ENCODE measurements around the gene NOX5. TPM values are rescaled to one million over a fixed set of nuclear protein-coding genes. Genes with fewer than 3 reads are reported as not detected.

The NOX5 gene
- total RNA-seq, 1 donor from 2014 or later = 0.14 TPM

GRCh38 chr15:68979006-68979405 lies 35.5 kb upstream of the NOX5 start:
- Histone ChIP-seq H3K27ac (no peak overlapping the region), H3K4me1 (no peaks in the 10 kb centered on the region), H3K9me3 (no peaks in the 10 kb centered on the region), H3K27me3 (no peaks in the 10 kb centered on the region), H3K4me3 (no peak overlapping the region), H3K36me3 (no peaks in the 10 kb centered on the region)
- TF ChIP-seq, protein P1, sequence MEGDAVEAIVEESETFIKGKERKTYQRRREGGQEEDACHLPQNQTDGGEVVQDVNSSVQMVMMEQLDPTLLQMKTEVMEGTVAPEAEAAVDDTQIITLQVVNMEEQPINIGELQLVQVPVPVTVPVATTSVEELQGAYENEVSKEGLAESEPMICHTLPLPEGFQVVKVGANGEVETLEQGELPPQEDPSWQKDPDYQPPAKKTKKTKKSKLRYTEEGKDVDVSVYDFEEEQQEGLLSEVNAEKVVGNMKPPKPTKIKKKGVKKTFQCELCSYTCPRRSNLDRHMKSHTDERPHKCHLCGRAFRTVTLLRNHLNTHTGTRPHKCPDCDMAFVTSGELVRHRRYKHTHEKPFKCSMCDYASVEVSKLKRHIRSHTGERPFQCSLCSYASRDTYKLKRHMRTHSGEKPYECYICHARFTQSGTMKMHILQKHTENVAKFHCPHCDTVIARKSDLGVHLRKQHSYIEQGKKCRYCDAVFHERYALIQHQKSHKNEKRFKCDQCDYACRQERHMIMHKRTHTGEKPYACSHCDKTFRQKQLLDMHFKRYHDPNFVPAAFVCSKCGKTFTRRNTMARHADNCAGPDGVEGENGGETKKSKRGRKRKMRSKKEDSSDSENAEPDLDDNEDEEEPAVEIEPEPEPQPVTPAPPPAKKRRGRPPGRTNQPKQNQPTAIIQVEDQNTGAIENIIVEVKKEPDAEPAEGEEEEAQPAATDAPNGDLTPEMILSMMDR (IDR thresholded peaks at IDR 0.05) = no peak
- DNase-seq (no peak), ATAC-seq (no peak)
- intact Hi-C loops (cut with DNase I) = no loop called here

DNA sequence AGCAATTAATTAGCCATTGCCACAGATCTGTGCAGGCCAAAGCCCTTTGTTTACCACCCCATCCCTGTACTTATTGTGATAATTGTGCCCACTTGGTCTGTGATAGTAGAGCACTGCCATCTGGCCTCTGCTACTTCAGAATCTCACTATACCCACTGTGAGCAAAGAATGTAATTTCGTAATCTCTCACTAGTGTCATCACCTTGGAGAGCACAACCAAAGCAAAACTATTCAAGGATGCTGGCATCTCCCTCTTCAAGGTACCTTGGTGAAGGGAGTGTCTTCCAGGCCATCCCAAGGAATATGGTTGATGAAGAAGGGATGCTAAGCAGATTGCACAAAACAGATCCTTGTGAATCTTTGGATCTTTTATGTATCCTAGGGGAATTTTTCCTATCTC lies 34.7 kb upstream of the NOX5 start:
- Histone ChIP-seq H3K4me1 (no peaks in the 10 kb centered on the region), H3K27ac (no peak overlapping the region), H3K4me3 (no peak overlapping the region), H3K36me3 (no peaks in the 10 kb centered on the region), H3K9me3 (no peaks in the 10 kb centered on the region), H3K27me3 (no peaks in the 10 kb centered on the region)
- DNase-seq (no peak), ATAC-seq (no peak)
- intact Hi-C loops (cut with DNase I) = no loop called here
- TF ChIP-seq, protein P1 (IDR thresholded peaks at IDR 0.05) = no peak

DNA sequence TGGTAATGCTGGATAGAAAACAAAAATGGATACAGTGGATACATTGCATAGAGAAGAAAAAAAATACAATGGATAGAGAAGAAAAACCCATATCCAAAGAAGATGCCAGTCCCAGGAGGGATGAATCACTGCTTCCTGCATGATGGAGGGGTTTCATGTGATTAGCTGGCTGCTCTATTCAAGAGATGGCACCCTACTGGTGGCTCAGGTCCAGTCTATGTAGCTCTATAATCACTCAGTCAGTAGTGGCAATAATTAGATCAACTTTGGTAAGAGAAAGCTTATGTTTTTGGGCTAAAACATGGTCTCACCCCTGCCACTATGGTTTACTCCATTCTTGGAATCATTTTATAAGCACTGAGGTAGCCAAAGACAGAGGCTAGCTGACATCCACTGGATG lies 33.7 kb upstream of the NOX5 start:
- intact Hi-C loops (cut with DNase I) = no loop called here
- DNase-seq (no peak), ATAC-seq (no peak)
- Histone ChIP-seq H3K27me3 (no peaks in the 10 kb centered on the region), H3K36me3 (no peaks in the 10 kb centered on the region), H3K4me3 (no peak overlapping the region), H3K4me1 (no peaks in the 10 kb centered on the region), H3K27ac (no peak overlapping the region), H3K9me3 (no peaks in the 10 kb centered on the region)
- TF ChIP-seq, protein P1 (IDR thresholded peaks at IDR 0.05) = no peak

- Histone ChIP-seq H3K4me3 (no peak overlapping the region), H3K27ac (no peak overlapping the region), H3K4me1 (no peaks in the 10 kb centered on the region), H3K9me3 (no peaks in the 10 kb centered on the region), H3K36me3 (no peaks in the 10 kb centered on the region), H3K27me3 (no peaks in the 10 kb centered on the region)
- TF ChIP-seq, protein P1 (IDR thresholded peaks at IDR 0.05) = no peak
- intact Hi-C loops (cut with DNase I) = no loop called here
- no peak for DNase-seq
- ATAC-seq = no peak
These were observed 32.6 kb upstream of the NOX5 start for GRCh38 chr15:68981941-68982340.

- Histone ChIP-seq H3K4me1 (no peaks in the 10 kb centered on the region), H3K36me3 (no peaks in the 10 kb centered on the region), H3K9me3 (no peaks in the 10 kb centered on the region), H3K27ac (no peak overlapping the region), H3K4me3 (no peak overlapping the region), H3K27me3 (no peaks in the 10 kb centered on the region)
- TF ChIP-seq, protein P1 (IDR thresholded peaks at IDR 0.05) = no peak
- intact Hi-C loops (cut with DNase I) = no loop called here
- DNase-seq (no peak), ATAC-seq (no peak)
These were observed 31.4 kb upstream of the NOX5 start for GRCh38 chr15:68982976-68983563.

DNA sequence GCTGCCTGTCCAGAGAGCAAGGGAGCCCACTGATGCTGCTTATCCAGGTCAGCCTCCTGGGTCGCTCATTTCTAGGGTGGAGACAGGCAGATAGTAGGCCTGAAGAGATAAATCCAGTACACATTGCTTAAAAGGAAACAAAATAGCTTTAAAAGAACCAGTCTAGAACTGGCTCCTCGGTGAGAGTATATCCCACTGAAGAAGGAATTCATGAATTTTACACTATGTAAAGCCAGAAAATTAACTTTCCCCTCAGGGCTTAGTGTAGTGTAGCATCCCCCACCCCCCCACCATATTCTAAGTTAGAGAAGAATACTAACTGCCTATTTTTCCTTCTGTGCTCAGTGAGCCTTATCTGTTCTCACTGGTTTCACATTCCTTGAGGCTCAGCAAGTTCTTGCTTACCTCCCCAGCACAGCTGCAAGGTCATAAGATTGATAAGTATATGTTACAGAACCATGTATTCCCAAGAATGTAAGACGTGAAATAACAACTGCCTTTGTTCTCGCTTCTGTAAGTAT lies 30.5 kb upstream of the NOX5 start:
- Histone ChIP-seq H3K9me3 (no peaks in the 10 kb centered on the region), H3K27me3 (no peaks in the 10 kb centered on the region), H3K27ac (no peak overlapping the region), H3K36me3 (no peaks in the 10 kb centered on the region), H3K4me1 (no peaks in the 10 kb centered on the region), H3K4me3 (no peak overlapping the region)
- ATAC-seq (no peak), DNase-seq (no peak)
- TF ChIP-seq, protein P1 (IDR thresholded peaks at IDR 0.05) = no peak
- intact Hi-C loops (cut with DNase I) = no loop called here
